H9 (cell line): ENCODE measurements around the gene DDX20. TPM values are rescaled to one million over a fixed set of nuclear protein-coding genes. Genes with fewer than 3 reads are reported as not detected.
A peak's percentile ranks its signal among the peaks of the same experiment; 100 is the strongest.

Source experiments
- DNase-seq: peaks from one replicate; pipeline ENCODE4 v3.0.0-alpha.2; 2017
- H2AFZ ChIP-seq: one replicate; pipeline ENCODE4 v1.6.1; 2013; ENCODE audit warnings: mild to moderate bottlenecking, low read length, control low read depth, moderate library complexity
- H2AK5ac ChIP-seq: 2 replicates; pipeline ENCODE4 v1.6.1; 2013; ENCODE audit warnings: low read length, control low read depth, mixed read lengths; ENCODE audit not compliant: insufficient read length
- H2BK120ac ChIP-seq: one replicate; pipeline ENCODE4 v1.6.1; 2013; ENCODE audit warnings: low read depth, mild to moderate bottlenecking, low read length, control low read depth, inconsistent platforms; ENCODE audit not compliant: poor library complexity, severe bottlenecking
- H2BK12ac ChIP-seq: 2 replicates; pipeline ENCODE4 v1.6.1; 2013; ENCODE audit warnings: low read length, control low read depth, mixed read lengths, low read depth; ENCODE audit not compliant: insufficient read length
- H2BK15ac ChIP-seq: 2 replicates; pipeline ENCODE4 v1.6.1; 2013; ENCODE audit warnings: low read depth, low read length, control low read depth
- H2BK20ac ChIP-seq: one replicate; pipeline ENCODE4 v1.6.1; 2013; ENCODE audit warnings: low read depth, mild to moderate bottlenecking, low read length, control low read depth, inconsistent platforms; ENCODE audit not compliant: poor library complexity, severe bottlenecking
- H2BK5ac ChIP-seq: 2 replicates; pipeline ENCODE4 v1.6.1; 2013; ENCODE audit warnings: low read length, control low read depth, mixed read lengths; ENCODE audit not compliant: insufficient read length
- H3K14ac ChIP-seq: 2 replicates; pipeline ENCODE4 v1.6.1; 2013; ENCODE audit warnings: low read length, control low read depth; ENCODE audit not compliant: insufficient read depth
- H3K18ac ChIP-seq: 2 replicates; pipeline ENCODE4 v1.6.1; 2013; ENCODE audit warnings: low read depth, mild to moderate bottlenecking, mixed read lengths, low read length, control low read depth; ENCODE audit not compliant: insufficient read length
- H3K23ac ChIP-seq: 2 replicates; pipeline ENCODE4 v1.6.1; 2013; ENCODE audit warnings: low read length, control low read depth, mixed read lengths, low read depth; ENCODE audit not compliant: insufficient read length
- H3K23me2 ChIP-seq: 2 replicates; pipeline ENCODE4 v1.6.1; 2013; ENCODE audit warnings: low read depth, mild to moderate bottlenecking, mixed read lengths, low read length, control low read depth; ENCODE audit not compliant: insufficient read length, poor library complexity, severe bottlenecking
- H3K27ac ChIP-seq: 2 replicates; pipeline ENCODE4 v1.5.1; 2013; ENCODE audit warnings: low read length, control low read depth, mixed read lengths, low read depth; ENCODE audit not compliant: insufficient read length
- H3K27me3 ChIP-seq: 2 replicates; pipeline ENCODE4 v1.6.1; 2013; ENCODE audit warnings: low read length, control low read depth, inconsistent platforms; ENCODE audit not compliant: insufficient read depth
- H3K4ac ChIP-seq: 2 replicates; pipeline ENCODE4 v1.6.1; 2013; ENCODE audit warnings: low read depth, mild to moderate bottlenecking, control low read depth, inconsistent platforms, low read length, moderate library complexity
- H3K4me1 ChIP-seq: 2 replicates; pipeline ENCODE4 v1.6.1; 2013; ENCODE audit warnings: low read length, control low read depth, inconsistent platforms; ENCODE audit not compliant: insufficient read depth
- H3K4me2 ChIP-seq: 2 replicates; pipeline ENCODE4 v1.6.1; 2013; ENCODE audit warnings: low read length, control low read depth, mixed read lengths; ENCODE audit not compliant: insufficient read length, insufficient read depth
- H3K56ac ChIP-seq: 2 replicates; pipeline ENCODE4 v1.6.1; 2013; ENCODE audit warnings: low read depth, mild to moderate bottlenecking, mixed read lengths, low read length, control low read depth; ENCODE audit not compliant: insufficient read length
- H3K79me1 ChIP-seq: 2 replicates; pipeline ENCODE4 v1.6.1; 2013; ENCODE audit warnings: low read depth, mild to moderate bottlenecking, moderate library complexity, low read length, control low read depth, inconsistent platforms; ENCODE audit not compliant: insufficient read depth, poor library complexity, severe bottlenecking
- H3K79me2 ChIP-seq: 2 replicates; pipeline ENCODE4 v1.6.1; 2013; ENCODE audit warnings: low read length, control low read depth, inconsistent platforms; ENCODE audit not compliant: insufficient read depth
- H3K9ac ChIP-seq: 2 replicates; pipeline ENCODE4 v1.6.1; 2013; ENCODE audit warnings: low read length, control low read depth, mixed read lengths; ENCODE audit not compliant: insufficient read length; ENCODE audit errors: extremely low read depth
- H3K9me3 ChIP-seq: one replicate; pipeline ENCODE4 v1.6.1; 2013; ENCODE audit warnings: low read depth, low read length, inconsistent platforms; ENCODE audit not compliant: control insufficient read depth
- H3T11ph ChIP-seq: one replicate; pipeline ENCODE4 v1.6.1; 2013; ENCODE audit warnings: mild to moderate bottlenecking, low read length, control low read depth, inconsistent platforms
- H4K20me1 ChIP-seq: one replicate; pipeline ENCODE4 v1.6.1; 2013; ENCODE audit not compliant: control insufficient read depth, insufficient read length, insufficient read depth
- H4K5ac ChIP-seq: 2 replicates; pipeline ENCODE4 v1.6.1; 2013; ENCODE audit warnings: low read depth, mild to moderate bottlenecking, mixed read lengths, low read length, control low read depth; ENCODE audit not compliant: insufficient read length
- H4K8ac ChIP-seq: replicated peaks from 2 replicates; pipeline ENCODE4 v1.6.1; 2013; ENCODE audit warnings: low read length, control low read depth, mixed read lengths, low read depth; ENCODE audit not compliant: insufficient read length
- H4K91ac ChIP-seq: 2 replicates; pipeline ENCODE4 v1.6.1; 2013; ENCODE audit warnings: low read depth, mild to moderate bottlenecking, moderate library complexity, mixed read lengths, low read length, control low read depth; ENCODE audit not compliant: insufficient read length
- H3K27ac Mint-ChIP-seq, 3 experiments: 2 replicates in 2 of 3; 3 replicates in 1 of 3; pipeline ENCODE4 v1.8.0; 2020 to 2021; ENCODE audit warnings: mixed read lengths in 3 of 3, mild to moderate bottlenecking in 1 of 3, moderate library complexity in 1 of 3
- H3K27me3 Mint-ChIP-seq: 2 replicates; pipeline ENCODE4 v1.8.0; 2021; ENCODE audit warnings: low read depth, mild to moderate bottlenecking, moderate library complexity, mixed read lengths
- H3K36me3 Mint-ChIP-seq, 3 experiments: 2 replicates in 2 of 3; 3 replicates in 1 of 3; pipeline ENCODE4 v1.8.0; 2020 to 2021; ENCODE audit warnings: low read depth in 3 of 3, mixed read lengths in 3 of 3; ENCODE audit not compliant: insufficient read depth in 1 of 3
- H3K4me1 Mint-ChIP-seq, 2 experiments: 2 replicates each; pipeline ENCODE4 v1.8.0; 2020; ENCODE audit warnings: mixed read lengths in 2 of 2
- H3K4me3 Mint-ChIP-seq, 2 experiments: 2 replicates in 1 of 2; 3 replicates in 1 of 2; pipeline ENCODE4 v1.8.0; 2020 to 2021; ENCODE audit warnings: mild to moderate bottlenecking in 2 of 2, mixed read lengths in 2 of 2, moderate library complexity in 1 of 2
- H3K9me3 Mint-ChIP-seq, 2 experiments: 2 replicates in 1 of 2; 3 replicates in 1 of 2; pipeline ENCODE4 v1.8.0; 2020; ENCODE audit warnings: mild to moderate bottlenecking in 2 of 2, mixed read lengths in 2 of 2, moderate library complexity in 1 of 2
- WGBS: extraction: QIAGEN DNeasy Blood & Tissue Kit; methylation state at CpG from one replicate; pipeline ENCODE4 v1.1.7; 2013; ENCODE audit warnings: missing lambda C conversion rate, low lambda C conversion rate, mixed read lengths; ENCODE audit not compliant: insufficient read length; ENCODE audit errors: extremely low coverage; 5-methylcytosine and 5-hydroxymethylcytosine counted together
- total RNA-seq: library from RNA; stranded (reverse); gene quantifications from 2 replicates; pipeline ENCODE4 v1.2.1, GENCODE V29; 2021
- TF ChIP-seq, protein P1 (sequence below): fragments of 200-600 bp; sonication (generic); conservative IDR thresholded peaks from 3 replicates; pipeline ENCODE4 v1.8.0; 2021; ENCODE audit warnings: antibody characterized with exemption, mild to moderate bottlenecking

The DDX20 gene
- total RNA-seq, 1 experiment from 2014 or later, result 38.3 TPM

DNA sequence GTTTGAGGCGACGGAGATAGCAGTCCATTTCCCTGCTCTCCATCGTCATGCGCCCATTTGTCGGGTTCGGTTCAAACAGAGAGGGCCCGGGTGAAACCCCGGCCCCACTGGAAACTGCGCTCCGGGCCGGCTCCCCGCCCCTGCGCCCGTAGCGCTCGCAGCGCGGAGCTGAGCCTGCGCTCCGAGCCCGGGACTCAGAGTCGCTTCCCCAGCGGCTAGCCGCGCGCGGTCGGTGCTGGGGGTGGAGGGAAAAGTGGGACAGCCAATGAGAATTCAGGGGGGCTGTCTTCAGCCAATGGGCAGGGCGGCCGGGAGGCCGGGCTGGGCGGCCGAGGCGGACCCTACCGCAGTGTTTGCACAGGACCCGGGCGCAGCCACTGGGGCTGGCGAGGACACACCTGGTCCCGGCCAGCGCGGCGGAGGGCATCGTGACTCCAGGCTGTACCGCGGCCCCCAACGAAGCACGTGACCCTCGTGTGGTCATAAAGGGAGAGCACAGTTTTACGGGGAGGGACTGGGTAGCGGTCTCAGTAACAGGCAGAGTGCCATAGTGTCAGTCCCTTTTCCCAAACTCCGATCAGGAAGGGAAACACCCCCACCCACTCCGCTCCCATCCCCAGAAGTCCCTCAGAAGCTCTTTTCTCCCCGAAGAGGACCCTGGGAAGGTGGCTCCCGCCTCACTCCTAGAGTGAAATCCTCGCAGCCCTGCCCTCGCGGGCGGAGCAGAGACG is 16.3 kb upstream of the DDX20 start, which contains the start of gene INKA2:
TSS of gene INKA2 (minus strand) at position 202 of the 731 bp plus-strand sequence. CDS start at position 49, 153 bp downstream.
- no peaks in the 10 kb centered on the region for H4K20me1 ChIP-seq

More for the DNA sequence above, 16.3 kb upstream of the DDX20 start, which contains the start of gene INKA2:
- Histone ChIP-seq H3K18ac (no peak within 1 kb of the TSS), H3K9me3 (no peaks in the 10 kb centered on the region), H3K9ac (peak within 1 kb of the TSS; percentile 15), H3T11ph (no peak within 1 kb of the TSS), H3K23ac (no peak within 1 kb of the TSS), H3K79me2 (no peaks in the 10 kb centered on the region; the same call in 1 of the 2 replicates), H2BK12ac (no peak within 1 kb of the TSS), H4K91ac (no peak within 1 kb of the TSS), H3K23me2 (peaks cover 19% of the 10 kb centered on the region), H2BK120ac (no peak within 1 kb of the TSS), H2BK20ac (no peak within 1 kb of the TSS), H2BK15ac (no peak within 1 kb of the TSS), H3K14ac (peak within 1 kb of the TSS; percentile 11; the same call in 1 of the 2 replicates), H2BK5ac (no peak within 1 kb of the TSS), H4K8ac (no peak within 1 kb of the TSS), H3K4me2 (peak within 1 kb of the TSS; percentile 81), H4K5ac (no peak within 1 kb of the TSS), H3K4ac (no peak within 1 kb of the TSS), H3K27me3 (no peaks in the 10 kb centered on the region), H2AK5ac (no peak within 1 kb of the TSS), H2AFZ (no peak within 1 kb of the TSS), H3K27ac (no peak within 1 kb of the TSS), H3K79me1 (no peaks in the 10 kb centered on the region), H3K56ac (no peak within 1 kb of the TSS), H3K4me1 (peaks cover 25% of the 10 kb centered on the region)
- Mint-ChIP-seq H3K27me3 (peaks cover 39% of the 10 kb centered on the region), H3K4me1 (peaks cover 10 to 15% of the 10 kb centered on the region in 2 experiments), H3K9me3 (no peaks in the 10 kb centered on the region; a peak in 1 of 5 replicates), H3K36me3 (no peaks in the 10 kb centered on the region), H3K4me3 (peak within 1 kb of the TSS; percentile 90 to 92), H3K27ac (peak within 1 kb of the TSS; percentile 87 to 98 (median 97); a peak in 6 of 7 replicates)
- TF ChIP-seq, protein P1, sequence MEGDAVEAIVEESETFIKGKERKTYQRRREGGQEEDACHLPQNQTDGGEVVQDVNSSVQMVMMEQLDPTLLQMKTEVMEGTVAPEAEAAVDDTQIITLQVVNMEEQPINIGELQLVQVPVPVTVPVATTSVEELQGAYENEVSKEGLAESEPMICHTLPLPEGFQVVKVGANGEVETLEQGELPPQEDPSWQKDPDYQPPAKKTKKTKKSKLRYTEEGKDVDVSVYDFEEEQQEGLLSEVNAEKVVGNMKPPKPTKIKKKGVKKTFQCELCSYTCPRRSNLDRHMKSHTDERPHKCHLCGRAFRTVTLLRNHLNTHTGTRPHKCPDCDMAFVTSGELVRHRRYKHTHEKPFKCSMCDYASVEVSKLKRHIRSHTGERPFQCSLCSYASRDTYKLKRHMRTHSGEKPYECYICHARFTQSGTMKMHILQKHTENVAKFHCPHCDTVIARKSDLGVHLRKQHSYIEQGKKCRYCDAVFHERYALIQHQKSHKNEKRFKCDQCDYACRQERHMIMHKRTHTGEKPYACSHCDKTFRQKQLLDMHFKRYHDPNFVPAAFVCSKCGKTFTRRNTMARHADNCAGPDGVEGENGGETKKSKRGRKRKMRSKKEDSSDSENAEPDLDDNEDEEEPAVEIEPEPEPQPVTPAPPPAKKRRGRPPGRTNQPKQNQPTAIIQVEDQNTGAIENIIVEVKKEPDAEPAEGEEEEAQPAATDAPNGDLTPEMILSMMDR, result no peak
- peak; percentile 96 for DNase-seq
- WGBS, result no CpG with 5 or more reads among the region's 59 CpGs
